ENCODE results near the gene BTBD6.

- TF ChIP-seq POLR2AphosphoS5 (IDR thresholded peaks at IDR 0.05; ENCODE audit: low read depth, low read length) (no peak), REST (IDR thresholded peaks at IDR 0.05; ENCODE audit: insufficient read depth in 1 of 2, low read depth in 2 of 2, low read length in 2 of 2) (no peak), TAF1 (IDR thresholded peaks at IDR 0.05; ENCODE audit: borderline replicate concordance, insufficient read depth, low read length) (no peak)
Observed at GRCh38 chr14:105283028-105283427, 34.7 kb downstream of the BTBD6 start.
